ENCODE data around the gene SHISA3. TPM values are rescaled to one million over a fixed set of nuclear protein-coding genes. Genes with fewer than 3 reads are reported as not detected.

SHISA3 gene
- total RNA-seq, 3 donors from 2014 or later, result 0.33 to 3.8 (median 0.73) TPM

DNA sequence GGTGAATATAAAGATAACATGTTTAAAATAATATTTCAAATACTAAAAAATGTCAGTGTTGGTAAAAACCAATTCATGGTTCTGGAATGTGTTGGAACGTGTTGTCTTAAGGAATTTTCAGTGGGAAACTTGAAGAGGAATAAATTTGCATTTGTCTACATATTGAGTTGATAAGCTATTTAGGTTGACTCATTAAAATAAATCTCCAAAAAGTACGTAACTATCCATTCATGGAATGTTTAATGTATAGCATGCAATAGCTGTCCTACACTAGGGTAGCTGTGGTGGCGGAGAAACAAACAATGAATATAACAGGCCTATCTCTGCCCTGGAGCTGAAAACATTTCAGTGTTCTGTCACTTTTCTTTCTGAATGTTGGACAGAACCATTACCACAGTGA lies 20.3 kb downstream of the SHISA3 start:
- H3K36me3 ChIP-seq, result peaks cover 4% of the 10 kb centered on the region
- no peak overlapping the region for H3K4me3 ChIP-seq
- intact Hi-C loops (cut with DNase I; ENCODE audit: low total_unique reads), result loop anchor here (2.0 kb wide), 1 partner anchor 73 kb away; no protein-coding TSS in a partner anchor
- H3K27ac ChIP-seq, result no peak overlapping the region
- TF ChIP-seq CTCF (IDR thresholded peaks at IDR 0.05), result no peak
- no peak for TF ChIP-seq POLR2AphosphoS5 (IDR thresholded peaks at IDR 0.05)
- TF ChIP-seq POLR2A (IDR thresholded peaks at IDR 0.05), result no peak
- H3K9me3 ChIP-seq, result no peaks in the 10 kb centered on the region
- DNase-seq (ENCODE audit: low spot score in 2 of 2), result no peak
- H3K4me1 ChIP-seq, result no peaks in the 10 kb centered on the region
- H3K27me3 ChIP-seq, result no peaks in the 10 kb centered on the region

- Histone ChIP-seq H3K36me3 (no peaks in the 10 kb centered on the region), H3K4me3 (no peak overlapping the region), H3K4me1 (no peaks in the 10 kb centered on the region), H3K27me3 (no peaks in the 10 kb centered on the region), H3K27ac (no peak overlapping the region), H3K9me3 (no peaks in the 10 kb centered on the region)
- TF ChIP-seq CTCF (IDR thresholded peaks at IDR 0.05), result no peak
- no peak for TF ChIP-seq POLR2A (IDR thresholded peaks at IDR 0.05)
- TF ChIP-seq POLR2AphosphoS5 (IDR thresholded peaks at IDR 0.05), result no peak
- intact Hi-C loops (cut with DNase I; ENCODE audit: low total_unique reads), result no loop called here
- no peak for DNase-seq (ENCODE audit: low spot score in 2 of 2)
These were observed 22.9 kb downstream of the SHISA3 start for GRCh38 chr4:42420140-42420539.

GRCh38 chr4:42425146-42426065 lies 28.1 kb downstream of the SHISA3 start:
- no peak for DNase-seq (ENCODE audit: low spot score in 2 of 2)
- Histone ChIP-seq H3K36me3 (no peaks in the 10 kb centered on the region), H3K27me3 (no peaks in the 10 kb centered on the region), H3K27ac (no peak overlapping the region), H3K4me3 (no peak overlapping the region), H3K9me3 (no peaks in the 10 kb centered on the region), H3K4me1 (no peaks in the 10 kb centered on the region)
- intact Hi-C loops (cut with DNase I; ENCODE audit: low total_unique reads), result no loop called here
- no peak for TF ChIP-seq POLR2AphosphoS5 (IDR thresholded peaks at IDR 0.05)
- no peak for TF ChIP-seq POLR2A (IDR thresholded peaks at IDR 0.05)
- TF ChIP-seq CTCF (IDR thresholded peaks at IDR 0.05), result no peak

DNA sequence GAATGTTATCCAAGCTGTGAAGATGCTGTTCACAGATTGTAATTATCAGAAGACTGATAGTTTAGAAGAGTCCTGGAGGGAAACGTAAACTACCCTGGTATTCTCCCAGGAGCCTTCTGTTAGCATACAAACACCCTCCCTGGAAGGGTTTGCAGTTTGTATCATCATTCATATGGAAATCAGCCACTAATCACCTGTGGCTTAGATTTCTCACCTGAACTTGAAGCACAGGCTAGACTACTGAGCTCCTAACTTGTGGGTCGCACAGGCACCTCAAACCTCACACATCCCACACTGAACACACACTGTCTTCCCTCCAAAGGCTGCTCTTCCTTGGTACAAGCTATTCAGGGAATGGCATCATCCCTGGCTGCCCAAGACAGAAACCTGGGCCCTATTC lies 30.7 kb downstream of the SHISA3 start:
- DNase-seq (ENCODE audit: low spot score in 2 of 2), result no peak
- TF ChIP-seq POLR2A (IDR thresholded peaks at IDR 0.05), result no peak
- no peak for TF ChIP-seq CTCF (IDR thresholded peaks at IDR 0.05)
- TF ChIP-seq POLR2AphosphoS5 (IDR thresholded peaks at IDR 0.05), result no peak
- Histone ChIP-seq H3K4me1 (no peaks in the 10 kb centered on the region), H3K9me3 (no peaks in the 10 kb centered on the region), H3K4me3 (no peak overlapping the region), H3K36me3 (no peaks in the 10 kb centered on the region), H3K27me3 (no peaks in the 10 kb centered on the region), H3K27ac (no peak overlapping the region)
- intact Hi-C loops (cut with DNase I; ENCODE audit: low total_unique reads), result no loop called here

DNA sequence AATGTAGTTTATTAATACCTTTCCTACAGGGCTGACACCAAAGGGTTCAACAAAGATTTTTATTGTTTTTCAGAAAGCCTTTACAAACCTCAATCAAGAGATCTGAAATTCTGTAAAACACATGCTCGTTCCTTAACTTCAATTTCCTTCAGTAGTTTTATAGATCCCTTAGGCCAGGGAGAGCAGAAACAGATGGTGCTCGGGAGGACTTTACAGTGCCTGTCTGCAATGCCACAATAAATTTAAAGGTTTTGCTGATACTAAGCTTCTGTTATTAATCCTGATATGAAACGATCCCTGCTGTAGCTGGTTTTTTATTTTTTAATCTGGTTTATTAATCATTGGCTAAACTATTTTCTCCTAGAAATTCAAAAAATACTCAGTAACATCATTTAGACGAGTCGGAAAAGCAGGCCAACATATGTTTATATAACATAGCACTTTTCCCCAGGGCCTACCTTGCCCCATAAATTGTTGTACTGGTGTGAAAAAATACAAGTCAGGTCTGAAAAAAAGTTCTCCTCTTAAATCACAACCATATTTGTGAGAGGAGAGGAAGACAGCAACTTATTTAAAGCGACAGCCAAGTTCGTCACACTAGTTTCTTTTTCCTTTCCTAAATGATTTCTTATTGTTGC lies 39.8 kb downstream of the SHISA3 start:
- Histone ChIP-seq H3K4me3 (no peak overlapping the region), H3K9me3 (no peaks in the 10 kb centered on the region), H3K36me3 (no peaks in the 10 kb centered on the region), H3K27ac (no peak overlapping the region), H3K27me3 (no peaks in the 10 kb centered on the region), H3K4me1 (no peaks in the 10 kb centered on the region)
- intact Hi-C loops (cut with DNase I; ENCODE audit: low total_unique reads), result loop anchor here (10.0 kb wide), 1 partner anchor 1282 kb away; no protein-coding TSS in a partner anchor
- DNase-seq (ENCODE audit: low spot score in 2 of 2), result no peak
- TF ChIP-seq CTCF (IDR thresholded peaks at IDR 0.05) (no peak), POLR2A (IDR thresholded peaks at IDR 0.05) (no peak), POLR2AphosphoS5 (IDR thresholded peaks at IDR 0.05) (no peak)
